ENCODE measurements around the gene CRISP3. TPM values are rescaled to one million over a fixed set of nuclear protein-coding genes. Genes with fewer than 3 reads are reported as not detected.

The CRISP3 gene
- 0.03 and 0.17 TPM in 2 replicates for polyA plus RNA-seq (2011; rRNA removed)
- polyA plus RNA-seq (2012; cell fraction: cytosol; rRNA removed) = not detected in 2 replicates
- polyA plus RNA-seq (2012; cell fraction: nucleus; rRNA removed) = not detected in 2 replicates
- not detected in 3 replicates for polyA plus RNA-seq (2017; fragmentation: RNase III; extraction: RNeasy Plus Mini Kit Qiagen cat#74134 plus additional on column Dnase treatment)
- polyA minus RNA-seq (2011; rRNA and poly(A)+ RNA removed) = not detected in 2 replicates

- Histone ChIP-seq H3K4me3 (no peak within 1 kb of the TSS), H3K27ac (no peak within 1 kb of the TSS), H3K4me1 (no peaks in the 10 kb centered on the region), H3K9me3 (no peaks in the 10 kb centered on the region), H3K4me2 (no peak within 1 kb of the TSS)
- ChIA-PET POLR2A (no interaction called here), CTCF (no interaction called here)
- no peak for FAIRE-seq
- WGBS (ENCODE audit: missing lambda C conversion rate) = 7% methylated on average over 1 of the region's 1 CpG
- no peak for DNase-seq (ENCODE audit: low read depth in 1 of 2, low spot score in 1 of 2)
- no peak for TF ChIP-seq RCOR1 (IDR thresholded peaks at IDR 0.05; ENCODE audit: low read depth, low read length)
- TF ChIP-seq POLR2A (IDR thresholded peaks at IDR 0.05; ENCODE audit: low read length) = no peak
- TF ChIP-seq MAX (IDR thresholded peaks at IDR 0.05) = no peak
- TF ChIP-seq MYC (IDR thresholded peaks at IDR 0.05; ENCODE audit: borderline replicate concordance, low read length) = no peak
- no peak for TF ChIP-seq GATA3 (IDR thresholded peaks at IDR 0.05; ENCODE audit: borderline replicate concordance)
- TF ChIP-seq ELK1 (IDR thresholded peaks at IDR 0.05; ENCODE audit: low read depth, low read length) = no peak
- no peak for TF ChIP-seq HOXB5 (CRISPR knock-in tag; IDR thresholded peaks at IDR 0.05)
- no peak for TF ChIP-seq KDM5A (IDR thresholded peaks at IDR 0.05)
- no peak for TF ChIP-seq POLR2AphosphoS2 (conservative IDR thresholded peaks at IDR 0.05; ENCODE audit: low read length)
- TF ChIP-seq HES2 (IDR thresholded peaks at IDR 0.05) = no peak
- TF ChIP-seq ESRRA (IDR thresholded peaks at IDR 0.05; ENCODE audit: borderline replicate concordance, low read length) = no peak
- no peak for TF ChIP-seq NR3C1 (IDR thresholded peaks at IDR 0.05)
- TF ChIP-seq BCL3 (IDR thresholded peaks at IDR 0.05) = no peak
- no peak for ATAC-seq
Observed at GRCh38 chr6:49744259-49744658, at the start of gene CRISP3. Gene CRISP3, minus strand, starts transcription at chr6:49744388. Its CDS starts 21 bp downstream, at chr6:49744367.

- no peaks in the 10 kb centered on the region for H3K9me3 ChIP-seq
- H3K4me2 ChIP-seq = no peak overlapping the region
- DNase-seq (ENCODE audit: low read depth in 1 of 2, low spot score in 1 of 2) (no peak), FAIRE-seq (no peak), ATAC-seq (no peak)
- H3K4me3 ChIP-seq = no peak overlapping the region
- CTCF ChIA-PET = no interaction called here
- H3K4me1 ChIP-seq = no peaks in the 10 kb centered on the region
- TF ChIP-seq ATOH8 (CRISPR knock-in tag; IDR thresholded peaks at IDR 0.05; ENCODE audit: low read depth) = no peak
- TF ChIP-seq HEYL (CRISPR knock-in tag; IDR thresholded peaks at IDR 0.05) = no peak
- no peak for TF ChIP-seq SMC3 (IDR thresholded peaks at IDR 0.05)
- TF ChIP-seq NPAS2 (CRISPR knock-in tag; IDR thresholded peaks at IDR 0.05; ENCODE audit: borderline replicate concordance) = no peak
- TF ChIP-seq MYC (IDR thresholded peaks at IDR 0.05; ENCODE audit: borderline replicate concordance, low read length) = no peak
- TF ChIP-seq CBX8 (IDR thresholded peaks at IDR 0.05) = no peak
- no peak for TF ChIP-seq CEBPB (IDR thresholded peaks at IDR 0.05)
- TF ChIP-seq POLR2A (IDR thresholded peaks at IDR 0.05; ENCODE audit: low read length) = no peak
- TF ChIP-seq PBX3 (IDR thresholded peaks at IDR 0.05) = no peak
- TF ChIP-seq ZC3H11A (IDR thresholded peaks at IDR 0.05) = no peak
- no peak overlapping the region for H3K27ac ChIP-seq
- POLR2A ChIA-PET = no interaction called here
- 11% methylated on average over 2 of the region's 2 CpGs for WGBS (ENCODE audit: missing lambda C conversion rate)
Observed at GRCh38 chr6:49790341-49790740, 46.2 kb upstream of the CRISP3 start.

Measured in A549 (cell line).